MCF 10A (cell line): ENCODE data around the gene MUC20. TPM values are rescaled to one million over a fixed set of nuclear protein-coding genes. Genes with fewer than 3 reads are reported as not detected.

ENCODE experiments used
- BruUV-seq: library from RNA; stranded (reverse); fragments of 400-500 nt; replicated peaks from 2 replicates; lab custom pipeline; 2021; lab: Mats Ljungman, UMichigan
- CTCF ChIA-PET: fragments of 300-600 bp; sonication (Branson Sonifier 250); formaldehyde crosslinking; extraction: SDS; loops from one replicate; lab custom pipeline; 2021; ENCODE audit warnings: antibody characterized with exemption, inconsistent platforms; lab: Yijun Ruan, JAX
- POLR2A ChIA-PET: fragments of 300-600, 350-650 bp; sonication (Branson Sonifier 250); formaldehyde crosslinking; extraction: SDS; loops from one replicate; lab custom pipeline; 2020; ENCODE audit warnings: antibody characterized with exemption, inconsistent platforms; lab: Yijun Ruan, JAX
- DNase-seq: peaks from one replicate; pipeline ENCODE4 v3.0.0-alpha.2; 2018; ENCODE audit not compliant: unreplicated experiment
- H3K27ac Mint-ChIP-seq: one replicate; pipeline ENCODE4 v1.8.0; 2022; ENCODE audit warnings: mild to moderate bottlenecking, low read depth, mixed read lengths; ENCODE audit not compliant: unreplicated experiment
- H3K27me3 Mint-ChIP-seq: one replicate; pipeline ENCODE4 v1.8.0; 2022; ENCODE audit warnings: mixed read lengths; ENCODE audit not compliant: insufficient read depth, unreplicated experiment
- H3K36me3 Mint-ChIP-seq: one replicate; pipeline ENCODE4 v1.8.0; 2022; ENCODE audit warnings: mild to moderate bottlenecking, moderate library complexity, mixed read lengths; ENCODE audit not compliant: insufficient read depth, unreplicated experiment
- H3K4me1 Mint-ChIP-seq: one replicate; pipeline ENCODE4 v1.8.0; 2022; ENCODE audit warnings: mixed read lengths; ENCODE audit not compliant: insufficient read depth, unreplicated experiment
- H3K4me3 Mint-ChIP-seq: one replicate; pipeline ENCODE4 v1.8.0; 2022; ENCODE audit warnings: mild to moderate bottlenecking, moderate library complexity, mixed read lengths; ENCODE audit not compliant: unreplicated experiment
- H3K9me3 Mint-ChIP-seq: one replicate; pipeline ENCODE4 v1.8.0; 2022; ENCODE audit warnings: mixed read lengths; ENCODE audit not compliant: unreplicated experiment
- CTCF ChIP-seq: fragments of 200-600 bp; IDR thresholded peaks from one replicate; pipeline ENCODE4 v1.8.0; 2022; ENCODE audit warnings: antibody characterized with exemption, mild to moderate bottlenecking; ENCODE audit not compliant: unreplicated experiment
- intact Hi-C: fragments of 100-400 bp; cut with micrococcal nuclease; formaldehyde crosslinking; loops from 2 replicates; pipeline ENCODE4 v1.14.1; 2022
- total RNA-seq: library from RNA; stranded (reverse); gene quantifications from 2 replicates; pipeline ENCODE4 v1.2.3, GENCODE V29; 2022

MUC20 gene
- total RNA-seq, 1 experiment from 2014 or later = 2.3 TPM

- Mint-ChIP-seq H3K9me3 (no peaks in the 10 kb centered on the region), H3K4me3 (no peak overlapping the region), H3K27ac (no peak overlapping the region), H3K27me3 (peaks cover 65% of the 10 kb centered on the region), H3K4me1 (peaks cover 17% of the 10 kb centered on the region), H3K36me3 (no peaks in the 10 kb centered on the region)
- BruUV-seq = no TSS peak
- intact Hi-C loops = no loop called here
- ChIA-PET CTCF (no interaction called here), POLR2A (no interaction called here)
- no peak for DNase-seq
- no peak for TF ChIP-seq CTCF
Observed at GRCh38 chr3:195757438-195757770, 36.6 kb downstream of the MUC20 start.

- no peak for DNase-seq
- POLR2A ChIA-PET = no interaction called here
- peaks cover 17% of the 10 kb centered on the region for H3K4me1 Mint-ChIP-seq
- TF ChIP-seq CTCF = no peak
- no peak overlapping the region for H3K27ac Mint-ChIP-seq
- CTCF ChIA-PET = no interaction called here
- H3K27me3 Mint-ChIP-seq = peaks cover 65% of the 10 kb centered on the region
- H3K9me3 Mint-ChIP-seq = no peaks in the 10 kb centered on the region
- no peaks in the 10 kb centered on the region for H3K36me3 Mint-ChIP-seq
- no peak overlapping the region for H3K4me3 Mint-ChIP-seq
- intact Hi-C loops = no loop called here
- no TSS peak for BruUV-seq
Observed at GRCh38 chr3:195757827-195758226, 37.0 kb downstream of the MUC20 start.

- BruUV-seq = no TSS peak
- Mint-ChIP-seq H3K4me3 (no peak overlapping the region), H3K27ac (no peak overlapping the region)
Observed at GRCh38 chr3:195758721-195759353, 38.1 kb downstream of the MUC20 start.

More at GRCh38 chr3:195758721-195759353, 38.1 kb downstream of the MUC20 start:
- Mint-ChIP-seq H3K9me3 (no peaks in the 10 kb centered on the region), H3K4me1 (peaks cover 17% of the 10 kb centered on the region), H3K27me3 (peaks cover 65% of the 10 kb centered on the region), H3K36me3 (no peaks in the 10 kb centered on the region)
- intact Hi-C loops = no loop called here
- ChIA-PET POLR2A (no interaction called here), CTCF (no interaction called here)
- no peak for TF ChIP-seq CTCF
- no peak for DNase-seq
